Measurements from ENCODE around the gene ATP10D. TPM values are rescaled to one million over a fixed set of nuclear protein-coding genes. Genes with fewer than 3 reads are reported as not detected.
"Not testable (repeated sequence)": the region's sequence is repeated elsewhere in the genome, so short reads cannot be mapped to it uniquely, and the experiment has no call there.

Gene ATP10D
- total RNA-seq, 1 experiment from 2014 or later, result 32.4 TPM

GRCh38 chr4:47534772-47535171, 49.7 kb downstream of the ATP10D start:
- DNase-seq (ENCODE audit: low spot score), result no peak

- no peak for DNase-seq (ENCODE audit: low spot score)
Measured at GRCh38 chr4:47535567-47536147, 50.6 kb downstream of the ATP10D start.

GRCh38 chr4:47536966-47537365, 51.9 kb downstream of the ATP10D start:
- DNase-seq (ENCODE audit: low spot score), result no peak

- DNase-seq (ENCODE audit: low spot score), result no peak
Measured at GRCh38 chr4:47538111-47538824, 53.2 kb downstream of the ATP10D start.

GRCh38 chr4:47538825-47539154, 53.7 kb downstream of the ATP10D start:
- DNase-seq (ENCODE audit: low spot score), result no peak

GRCh38 chr4:47542640-47543039, 57.6 kb downstream of the ATP10D start:
- not testable (repeated sequence) for DNase-seq (ENCODE audit: low spot score)

GRCh38 chr4:47543331-47543730, 58.3 kb downstream of the ATP10D start:
- no peak for DNase-seq (ENCODE audit: low spot score)

- DNase-seq (ENCODE audit: low spot score), result not testable (repeated sequence)
Measured at GRCh38 chr4:47550357-47550756, 65.3 kb downstream of the ATP10D start.

- no peak for DNase-seq (ENCODE audit: low spot score)
Measured at GRCh38 chr4:47550899-47551548, 65.9 kb downstream of the ATP10D start.

GRCh38 chr4:47551682-47552081, 66.6 kb downstream of the ATP10D start:
- DNase-seq (ENCODE audit: low spot score), result no peak

- no peak for DNase-seq (ENCODE audit: low spot score)
Measured at GRCh38 chr4:47553329-47554125, 68.5 kb downstream of the ATP10D start.

GRCh38 chr4:47555920-47556319, 70.8 kb downstream of the ATP10D start:
- DNase-seq (ENCODE audit: low spot score), result not testable (repeated sequence)

- no peak for DNase-seq (ENCODE audit: low spot score)
Measured at GRCh38 chr4:47557255-47557654, 72.2 kb downstream of the ATP10D start.

- DNase-seq (ENCODE audit: low spot score), result no peak
Measured at GRCh38 chr4:47560682-47561081, 75.6 kb downstream of the ATP10D start.

GRCh38 chr4:47561331-47561730, 76.3 kb downstream of the ATP10D start:
- DNase-seq (ENCODE audit: low spot score), result no peak

GRCh38 chr4:47562297-47562696, 77.2 kb downstream of the ATP10D start:
- DNase-seq (ENCODE audit: low spot score), result no peak

GRCh38 chr4:47566566-47566965, 81.5 kb downstream of the ATP10D start:
- no peak for DNase-seq (ENCODE audit: low spot score)

- no peak for DNase-seq (ENCODE audit: low spot score)
Measured at GRCh38 chr4:47566969-47567368, 81.9 kb downstream of the ATP10D start.

- DNase-seq (ENCODE audit: low spot score), result no peak
Measured at GRCh38 chr4:47567511-47567910, 82.4 kb downstream of the ATP10D start.

- no peak for DNase-seq (ENCODE audit: low spot score)
Measured at GRCh38 chr4:47570816-47571215, 85.7 kb downstream of the ATP10D start.

- DNase-seq (ENCODE audit: low spot score), result no peak
Measured at GRCh38 chr4:47572981-47573380, 87.9 kb downstream of the ATP10D start.

GRCh38 chr4:47577779-47578553, 92.9 kb downstream of the ATP10D start:
- DNase-seq (ENCODE audit: low spot score), result no peak
